Liver (tissue), 2 donors: ENCODE measurements around the gene RPL9.

Source experiments
- CTCF ChIP-seq: fragments of 150-350 bp; IDR thresholded peaks from 2 replicates; pipeline ENCODE4 v1.5.1; 2017; ENCODE audit warnings: improper control_type of control experiment, low read depth, low read length; ENCODE audit not compliant: missing input control
- MAX ChIP-seq: IDR thresholded peaks from 2 replicates; pipeline ENCODE4 v1.6.1; 2016; ENCODE audit warnings: antibody characterized with exemption
- REST ChIP-seq: IDR thresholded peaks from 2 replicates; pipeline ENCODE4 v1.6.1; 2016; ENCODE audit warnings: antibody characterized with exemption, mild to moderate bottlenecking
- YY1 ChIP-seq: IDR thresholded peaks from 2 replicates; pipeline ENCODE4 v1.6.1; 2016; ENCODE audit warnings: antibody characterized with exemption, mild to moderate bottlenecking
- donor health status: healthy.

GRCh38 chr4:39469429-39470077 is 10.8 kb upstream of the RPL9 start:
- TF ChIP-seq CTCF (peak; percentile 92), MAX (no peak), REST (peak; percentile 46), YY1 (peak; percentile 87)
